ENCODE results near the gene SLC9A3.
"Not testable (repeated sequence)": the region's sequence is repeated elsewhere in the genome, so short reads cannot be mapped to it uniquely, and the experiment has no call there.

The SLC9A3 gene

GRCh38 chr5:488744-489688 is 35.2 kb downstream of the SLC9A3 start:
- no peak for DNase-seq (ENCODE audit: low read depth)

- DNase-seq (ENCODE audit: low read depth) = no peak
Observed at GRCh38 chr5:488241-488640, 36.0 kb downstream of the SLC9A3 start.

GRCh38 chr5:486597-486996 is 37.7 kb downstream of the SLC9A3 start:
- DNase-seq (ENCODE audit: low read depth) = not testable (repeated sequence)

GRCh38 chr5:485946-486491 is 38.2 kb downstream of the SLC9A3 start:
- no peak for DNase-seq (ENCODE audit: low read depth)

- no peak for DNase-seq (ENCODE audit: low read depth)
Observed at GRCh38 chr5:485113-485945, 38.9 kb downstream of the SLC9A3 start.

GRCh38 chr5:484556-484955 is 39.7 kb downstream of the SLC9A3 start:
- DNase-seq (ENCODE audit: low read depth) = no peak

- no peak for DNase-seq (ENCODE audit: low read depth)
Observed at GRCh38 chr5:483434-484140, 40.7 kb downstream of the SLC9A3 start.

GRCh38 chr5:483011-483410 is 41.2 kb downstream of the SLC9A3 start:
- DNase-seq (ENCODE audit: low read depth) = no peak

GRCh38 chr5:482506-482905 is 41.7 kb downstream of the SLC9A3 start:
- no peak for DNase-seq (ENCODE audit: low read depth)

- no peak for DNase-seq (ENCODE audit: low read depth)
Observed at GRCh38 chr5:482021-482420, 42.2 kb downstream of the SLC9A3 start.

GRCh38 chr5:481347-481746 is 42.9 kb downstream of the SLC9A3 start:
- no peak for DNase-seq (ENCODE audit: low read depth)

GRCh38 chr5:479566-480319 is 44.5 kb downstream of the SLC9A3 start:
- DNase-seq (ENCODE audit: low read depth) = no peak

- no peak for DNase-seq (ENCODE audit: low read depth)
Observed at GRCh38 chr5:478982-479535, 45.2 kb downstream of the SLC9A3 start.

GRCh38 chr5:478369-478981 is 45.8 kb downstream of the SLC9A3 start:
- no peak for DNase-seq (ENCODE audit: low read depth)

- DNase-seq (ENCODE audit: low read depth) = no peak
Observed at GRCh38 chr5:477871-478270, 46.4 kb downstream of the SLC9A3 start.

- no peak for DNase-seq (ENCODE audit: low read depth)
Observed at GRCh38 chr5:477247-477646, 47.0 kb downstream of the SLC9A3 start.

GRCh38 chr5:476814-477175 is 47.5 kb downstream of the SLC9A3 start:
- no peak for DNase-seq (ENCODE audit: low read depth)

- no peak for DNase-seq (ENCODE audit: low read depth)
Observed at GRCh38 chr5:476102-476813, 48.0 kb downstream of the SLC9A3 start.

GRCh38 chr5:475704-476101 is 48.5 kb downstream of the SLC9A3 start:
- DNase-seq (ENCODE audit: low read depth) = no peak
